Measurements from ENCODE around the gene WNT3A.

The WNT3A gene

DNA sequence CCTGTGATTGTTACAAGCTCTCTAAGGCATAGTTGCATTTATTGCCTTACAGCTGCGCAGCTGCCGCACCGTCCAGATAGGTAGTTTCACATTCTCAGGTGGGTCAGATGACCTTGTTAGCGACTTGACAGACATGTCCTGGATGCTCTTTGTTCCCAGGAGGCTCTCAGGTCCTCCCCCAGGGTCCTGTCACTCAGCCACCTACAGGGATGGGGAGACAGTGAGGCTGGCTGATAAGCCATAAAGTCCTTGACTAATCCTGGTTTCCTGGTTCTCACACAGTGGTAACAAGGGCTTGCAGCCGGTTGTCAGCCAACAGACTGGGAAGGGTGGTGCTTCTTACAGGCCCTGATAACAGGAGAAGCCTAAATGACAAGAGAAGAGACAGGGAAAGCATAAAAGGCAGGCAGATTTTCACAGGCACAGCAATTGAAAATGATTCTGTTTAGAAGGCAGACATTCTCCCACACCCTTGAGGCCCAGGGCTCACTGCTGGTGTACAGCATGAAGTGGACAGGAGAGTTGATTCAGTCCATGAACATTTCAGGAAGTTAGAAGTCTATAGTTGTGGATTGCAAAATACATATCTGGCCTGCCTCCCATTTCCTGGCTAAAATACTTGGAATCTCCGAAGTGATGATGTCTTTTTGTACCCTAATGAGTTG, 78.6 kb downstream of the WNT3A start:
- peak; percentile 72 for DNase-seq

DNA sequence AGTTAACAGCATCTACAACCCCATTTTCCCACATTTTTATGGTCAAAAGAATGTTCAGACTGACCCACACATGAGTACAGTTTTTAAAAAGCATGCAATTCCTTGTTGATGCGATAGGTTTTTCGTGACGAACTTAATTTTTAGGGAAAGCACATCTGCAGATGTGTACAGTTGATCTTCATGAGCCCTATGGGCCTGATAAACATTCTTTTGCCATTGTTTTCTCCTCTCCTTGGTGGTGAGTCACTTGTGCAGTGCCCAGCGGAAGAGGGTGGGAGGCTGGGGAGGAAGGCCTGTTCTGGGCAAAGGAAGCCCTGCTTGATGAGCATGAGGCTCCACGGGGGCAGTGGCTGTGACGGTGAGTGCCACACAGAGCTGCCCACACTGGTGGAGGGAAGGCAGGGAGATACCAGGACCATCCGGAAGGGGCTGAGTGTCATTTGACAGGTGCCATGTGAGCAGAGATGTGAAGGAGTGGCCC, 81.0 kb downstream of the WNT3A start:
- DNase-seq: peak; percentile 38

DNA sequence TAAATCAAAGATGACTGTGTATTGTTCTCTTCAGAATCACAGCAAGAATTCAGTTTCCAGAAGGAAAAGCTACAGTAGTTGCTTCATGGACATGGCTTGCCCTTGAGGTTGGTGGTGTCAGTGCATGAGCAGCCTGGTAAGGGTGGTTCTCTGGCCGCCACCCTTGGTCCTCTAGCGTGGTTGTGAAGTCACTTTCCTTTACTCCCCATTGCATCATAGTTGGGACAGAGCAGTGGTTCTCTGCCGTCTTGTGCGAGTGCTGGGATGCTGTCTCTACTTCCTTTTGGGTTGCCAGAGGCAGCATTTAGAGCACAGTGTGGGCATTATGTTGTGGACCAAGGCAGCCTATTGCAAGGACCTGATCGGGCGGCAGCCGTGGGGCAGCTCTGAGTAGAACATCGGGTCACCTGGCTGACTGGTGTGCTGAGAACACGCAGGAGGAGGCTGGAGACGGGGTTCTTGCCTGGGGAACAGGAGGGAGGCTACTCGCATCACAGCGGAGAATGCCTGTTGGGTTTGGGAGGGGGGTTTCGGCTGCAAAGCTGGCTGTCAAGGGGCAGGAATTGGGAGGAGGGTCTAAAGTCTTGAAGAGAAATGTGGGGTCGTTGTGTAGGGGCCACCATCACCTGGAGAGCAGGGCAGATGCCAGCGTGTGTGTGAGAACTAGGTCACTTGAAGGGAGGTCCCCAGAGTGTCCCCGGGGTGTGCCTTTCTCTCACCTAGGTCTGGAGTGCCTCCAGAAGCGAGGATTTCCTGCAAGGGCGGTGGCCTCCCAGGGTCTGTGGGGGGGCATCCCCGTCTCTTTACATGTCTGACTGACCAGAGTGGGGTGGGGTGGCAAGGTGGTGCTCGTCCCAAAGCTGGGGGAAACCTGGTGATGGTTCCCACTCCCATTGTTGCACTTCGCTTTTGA, 82.0 kb downstream of the WNT3A start:
- no peak for DNase-seq

DNA sequence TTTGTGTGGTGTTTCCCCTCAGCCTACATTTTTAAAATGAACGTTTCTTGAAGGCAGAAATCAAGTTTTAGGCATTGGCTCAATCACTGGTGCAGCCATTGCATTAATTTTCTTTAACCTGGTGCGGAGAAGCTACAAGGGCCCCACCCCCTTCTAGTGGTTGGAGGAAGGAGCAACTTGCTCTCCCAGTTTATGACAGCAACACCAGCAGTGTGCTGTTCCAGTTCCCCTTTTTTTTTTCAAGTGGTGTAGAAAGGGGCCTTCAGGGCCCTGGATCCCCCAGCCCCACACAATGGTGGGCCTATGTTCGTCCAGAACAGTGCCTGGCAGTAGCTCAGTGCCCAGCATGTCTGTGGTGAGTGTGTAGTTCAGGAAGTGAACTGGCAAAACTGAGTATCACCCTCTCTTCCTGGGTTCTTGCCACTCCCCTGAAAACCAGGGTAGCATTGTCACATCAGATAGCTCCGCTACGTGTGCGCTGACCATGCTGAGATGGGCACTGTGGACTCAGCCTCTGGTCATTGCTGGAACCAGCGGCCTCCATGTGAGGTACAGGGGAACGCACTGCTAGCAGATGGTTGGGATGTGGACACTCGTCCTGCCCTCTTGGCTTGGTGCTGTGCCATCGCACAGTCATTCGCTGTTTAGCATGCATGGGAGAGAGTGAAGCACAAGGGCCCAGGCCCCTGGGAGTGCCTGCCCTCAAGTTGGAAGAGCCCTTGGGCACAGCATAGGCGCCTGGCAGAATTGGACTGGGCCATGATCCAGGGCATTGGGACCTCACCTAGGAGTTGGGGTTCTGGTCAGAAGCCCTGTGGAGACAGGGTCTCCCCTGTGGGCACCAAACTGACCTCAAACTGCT, 83.0 kb downstream of the WNT3A start:
- no peak for DNase-seq

DNA sequence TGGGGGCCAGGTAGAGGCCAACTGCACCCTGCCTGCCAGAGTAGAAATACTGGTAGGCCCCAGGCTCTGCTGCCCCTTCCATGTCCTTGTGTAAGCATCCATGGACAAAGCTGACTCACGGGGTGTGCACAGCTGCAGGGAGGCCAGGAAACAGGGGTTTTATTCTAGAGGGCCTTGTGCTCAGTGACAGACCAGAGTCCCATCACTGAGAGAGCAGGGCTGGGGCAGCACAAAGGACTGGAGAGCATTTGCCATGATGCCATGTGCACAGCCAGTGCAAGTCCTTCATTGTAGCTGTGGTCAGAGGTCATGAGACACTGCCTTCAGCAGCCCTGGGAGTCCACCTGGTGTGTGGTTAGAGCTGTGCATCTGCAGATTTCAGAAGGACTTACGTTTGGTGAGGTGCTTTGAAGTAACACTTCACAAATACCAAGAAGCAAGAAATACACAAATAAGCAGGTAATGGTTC, 83.8 kb downstream of the WNT3A start:
- no peak for DNase-seq

DNA sequence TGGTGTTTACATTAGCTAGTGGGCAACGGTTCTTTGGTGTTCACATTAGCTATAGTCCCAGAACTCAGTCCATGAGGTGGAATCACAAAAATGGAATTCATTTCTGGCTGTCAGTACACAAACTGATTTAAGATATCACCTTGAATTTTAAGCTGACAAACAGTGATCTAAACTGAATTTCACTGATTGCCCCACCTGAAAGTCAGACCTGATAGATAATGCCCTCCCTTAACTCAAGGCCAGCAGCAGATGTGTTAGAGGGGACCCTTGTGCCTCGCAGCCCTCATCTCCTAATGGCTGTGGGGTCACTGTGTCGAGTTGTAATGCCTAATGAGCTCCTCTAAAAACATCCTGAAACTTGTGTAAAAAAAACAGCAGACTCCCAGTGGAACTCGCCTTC, 84.3 kb downstream of the WNT3A start:
- no peak for DNase-seq

DNA sequence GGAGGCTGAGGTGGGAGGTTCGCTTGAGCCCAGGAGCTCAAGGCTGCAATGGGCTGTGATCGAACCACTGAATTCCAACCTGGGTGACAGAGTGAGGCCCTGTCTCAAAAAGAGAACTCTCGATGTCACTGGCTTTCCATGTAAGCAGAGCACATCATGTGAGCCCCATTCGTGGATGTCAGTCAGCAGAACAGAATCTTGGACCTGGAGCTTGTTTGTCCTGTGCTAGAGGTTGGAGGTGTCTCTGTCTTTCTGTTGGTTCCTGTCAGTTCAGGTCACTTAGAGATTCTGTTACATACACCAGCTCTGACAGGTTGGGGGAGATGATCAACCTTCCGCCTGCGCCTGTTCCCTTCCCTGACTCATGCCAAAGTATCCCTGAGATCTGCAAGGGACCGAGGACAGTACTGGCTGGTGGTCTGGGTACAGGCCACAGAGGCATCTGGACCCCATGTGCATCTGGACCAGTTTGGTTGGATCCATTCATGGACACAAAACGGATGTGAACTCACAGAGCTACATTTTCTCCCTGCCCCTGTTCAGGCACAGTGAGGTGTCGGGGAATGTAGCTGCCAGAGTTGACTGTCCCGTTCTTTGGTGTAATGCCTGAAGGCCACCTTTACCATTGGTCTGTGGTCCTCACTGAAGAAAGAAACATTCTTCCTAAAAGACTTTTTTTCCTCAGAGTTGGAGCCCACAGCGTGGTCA, 85.7 kb downstream of the WNT3A start:
- DNase-seq: no peak

DNA sequence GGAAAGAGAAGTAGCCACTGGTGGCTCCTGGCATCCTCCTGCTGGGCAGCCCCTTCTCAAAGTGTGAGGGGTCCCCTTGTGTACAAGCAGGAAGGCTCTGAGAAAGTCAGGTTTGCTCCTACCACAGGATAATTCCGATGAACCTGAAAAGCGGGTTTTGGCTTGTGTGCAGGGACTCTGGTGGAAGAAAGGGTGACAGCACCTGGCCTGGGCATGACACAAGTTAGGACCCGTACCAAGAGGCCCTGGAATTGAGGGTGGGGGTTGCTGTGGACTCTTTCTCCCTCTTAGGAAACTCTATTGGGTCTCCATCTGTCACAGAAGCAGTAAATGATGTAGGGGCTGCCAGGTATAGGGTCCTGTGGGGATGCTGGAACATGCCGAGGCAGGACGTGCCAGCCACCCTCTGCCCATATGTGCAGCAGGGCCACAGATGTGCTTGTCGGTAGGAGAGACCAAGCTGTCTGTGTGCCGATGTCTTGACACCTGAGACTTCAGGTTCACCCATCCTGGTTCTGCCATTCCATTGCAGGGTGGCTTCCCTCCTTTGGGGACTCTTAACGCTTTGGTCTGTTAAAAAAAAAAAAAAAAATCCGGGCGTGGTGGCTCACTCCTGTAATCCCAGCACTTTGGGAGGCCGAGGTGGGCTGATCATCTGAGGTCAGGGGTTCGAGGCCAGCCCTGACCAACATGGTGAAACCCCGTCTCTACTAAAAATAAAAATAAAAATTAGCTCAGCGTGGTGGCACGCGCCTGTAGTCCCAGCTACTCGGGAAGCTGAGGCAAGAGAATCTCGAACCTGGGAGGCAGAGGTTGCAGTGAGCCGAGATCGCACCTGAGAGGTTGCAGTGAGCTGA, 86.5 kb downstream of the WNT3A start:
- DNase-seq: no peak

DNA sequence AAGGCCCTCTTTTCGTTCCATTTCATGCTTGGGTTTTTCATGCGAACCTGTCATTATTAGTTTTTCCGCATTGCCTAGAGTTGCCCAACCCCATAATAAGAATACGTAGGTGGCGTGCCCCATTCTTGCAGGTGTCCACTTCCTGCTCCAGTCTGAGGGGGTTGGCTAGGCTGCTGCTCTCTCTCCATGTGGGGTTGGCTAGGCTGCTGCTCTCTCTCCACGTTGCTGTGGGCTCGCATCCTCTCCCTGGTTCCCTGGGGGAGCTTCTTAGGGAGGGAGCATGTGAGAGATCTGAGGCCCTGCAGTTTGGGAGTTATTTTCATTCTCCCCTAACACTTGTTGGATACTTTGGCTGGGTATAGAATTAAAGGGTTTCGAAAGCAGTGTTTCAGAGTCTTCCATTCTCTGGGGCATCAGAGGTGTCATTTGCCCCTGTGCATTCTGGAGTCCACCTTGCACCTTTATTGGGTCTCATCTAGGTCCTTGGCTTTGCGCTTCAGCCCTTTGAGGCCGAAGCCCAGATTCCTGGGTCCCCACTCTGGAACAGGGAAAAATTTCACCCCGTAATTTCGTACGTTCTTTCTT, 87.7 kb downstream of the WNT3A start:
- DNase-seq: no peak

DNA sequence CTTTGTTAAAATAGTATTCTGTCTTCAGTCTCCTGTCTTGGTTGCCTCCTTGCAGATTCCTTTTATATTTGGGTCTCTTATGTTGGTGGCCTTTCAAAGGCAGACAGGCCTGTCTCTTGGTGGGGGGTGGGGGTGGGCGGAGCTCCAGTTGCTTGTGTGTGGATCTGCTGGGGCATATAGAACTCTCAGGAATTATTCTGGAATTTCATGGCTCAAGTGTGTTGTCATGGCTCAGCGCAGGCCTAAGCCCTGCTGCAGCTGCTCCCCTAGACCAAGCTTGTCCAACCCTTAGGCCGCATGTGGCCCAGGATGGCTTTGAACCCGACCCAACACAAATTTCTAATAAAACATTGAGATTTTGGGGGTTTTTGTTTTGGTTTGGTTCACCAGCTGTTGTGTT, 88.4 kb downstream of the WNT3A start:
- no peak for DNase-seq

DNA sequence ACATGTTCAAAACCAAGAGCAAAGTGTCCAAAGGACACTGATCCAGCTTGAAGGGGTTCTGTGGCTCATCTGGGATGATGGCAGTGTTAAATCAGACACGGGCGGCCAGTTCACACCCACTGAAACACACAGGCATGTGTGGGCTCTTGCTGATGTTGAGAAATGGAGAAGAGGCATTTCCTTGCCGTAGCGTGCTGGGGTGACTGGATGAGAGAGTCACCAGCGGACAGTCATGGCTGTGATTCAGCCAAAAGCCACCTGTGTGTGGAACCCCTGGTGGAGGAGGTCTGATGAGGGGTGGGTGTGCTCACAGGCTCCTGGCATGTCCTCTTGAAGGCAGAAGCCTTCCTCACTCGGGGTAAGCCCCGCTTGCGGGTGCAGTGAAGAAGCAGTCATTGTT, 89.1 kb downstream of the WNT3A start:
- no peak for DNase-seq

DNA sequence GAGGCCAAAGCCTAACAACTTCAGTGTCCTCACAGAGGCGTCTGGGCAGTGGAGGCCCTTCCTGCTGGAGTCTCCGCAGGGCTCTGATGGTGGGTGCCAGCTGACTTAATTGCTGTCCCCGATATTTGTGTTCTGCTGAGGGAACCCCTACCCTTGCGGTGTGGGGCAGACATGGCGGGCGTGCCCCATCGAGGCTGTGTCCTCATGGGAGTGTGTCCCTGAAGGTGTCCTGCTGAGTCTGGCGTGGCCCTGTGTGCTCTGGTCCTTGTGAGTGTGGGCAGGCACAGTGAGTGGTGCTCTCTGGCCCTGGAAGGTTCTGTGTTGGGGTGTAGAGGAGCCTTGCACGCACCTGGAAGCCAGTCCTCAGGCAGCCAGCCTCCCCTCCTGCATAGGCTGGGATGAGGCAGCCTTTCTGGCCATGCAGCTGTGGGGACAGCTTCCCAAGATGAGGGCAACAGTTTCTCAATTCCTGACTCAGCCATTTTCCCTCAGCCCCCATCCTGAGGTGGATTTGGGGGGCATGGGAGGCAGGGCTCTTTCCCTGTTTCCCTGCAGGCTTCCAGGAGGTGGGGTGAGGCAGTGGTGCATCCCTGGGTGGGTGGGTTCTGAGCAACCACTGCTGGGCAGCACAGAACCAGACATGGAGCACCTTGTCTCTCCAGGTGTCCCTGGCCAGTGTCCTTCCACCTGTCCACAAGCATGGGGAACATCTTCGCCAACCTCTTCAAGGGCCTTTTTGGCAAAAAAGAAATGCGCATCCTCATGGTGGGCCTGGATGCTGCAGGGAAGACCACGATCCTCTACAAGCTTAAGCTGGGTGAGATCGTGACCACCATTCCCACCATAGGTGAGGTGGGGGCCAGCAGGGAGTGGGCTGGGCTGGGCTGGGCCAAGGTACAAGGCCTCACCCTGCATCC, 89.9 kb downstream of the WNT3A start:
- no peak for DNase-seq

DNA sequence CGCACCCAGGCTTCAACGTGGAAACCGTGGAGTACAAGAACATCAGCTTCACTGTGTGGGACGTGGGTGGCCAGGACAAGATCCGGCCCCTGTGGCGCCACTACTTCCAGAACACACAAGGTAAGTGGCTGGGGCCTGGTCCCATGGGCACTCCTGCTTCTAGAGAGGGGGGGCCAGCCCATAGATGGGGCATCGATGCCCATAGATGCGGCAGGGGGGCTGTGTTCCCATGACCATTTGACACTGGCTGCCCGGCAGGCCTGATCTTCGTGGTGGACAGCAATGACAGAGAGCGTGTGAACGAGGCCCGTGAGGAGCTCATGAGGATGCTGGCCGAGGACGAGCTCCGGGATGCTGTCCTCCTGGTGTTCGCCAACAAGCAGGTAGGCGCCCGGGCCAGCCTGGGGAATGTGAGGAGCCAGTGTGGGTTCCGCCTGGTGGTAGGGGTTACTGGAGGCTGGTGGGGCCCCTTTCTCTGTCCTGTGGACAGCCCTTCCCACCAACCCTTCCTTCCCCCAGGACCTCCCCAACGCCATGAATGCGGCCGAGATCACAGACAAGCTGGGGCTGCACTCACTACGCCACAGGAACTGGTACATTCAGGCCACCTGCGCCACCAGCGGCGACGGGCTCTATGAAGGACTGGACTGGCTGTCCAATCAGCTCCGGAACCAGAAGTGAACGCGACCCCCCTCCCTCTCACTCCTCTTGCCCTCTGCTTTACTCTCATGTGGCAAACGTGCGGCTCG, 90.7 kb downstream of the WNT3A start:
- no peak for DNase-seq

DNA sequence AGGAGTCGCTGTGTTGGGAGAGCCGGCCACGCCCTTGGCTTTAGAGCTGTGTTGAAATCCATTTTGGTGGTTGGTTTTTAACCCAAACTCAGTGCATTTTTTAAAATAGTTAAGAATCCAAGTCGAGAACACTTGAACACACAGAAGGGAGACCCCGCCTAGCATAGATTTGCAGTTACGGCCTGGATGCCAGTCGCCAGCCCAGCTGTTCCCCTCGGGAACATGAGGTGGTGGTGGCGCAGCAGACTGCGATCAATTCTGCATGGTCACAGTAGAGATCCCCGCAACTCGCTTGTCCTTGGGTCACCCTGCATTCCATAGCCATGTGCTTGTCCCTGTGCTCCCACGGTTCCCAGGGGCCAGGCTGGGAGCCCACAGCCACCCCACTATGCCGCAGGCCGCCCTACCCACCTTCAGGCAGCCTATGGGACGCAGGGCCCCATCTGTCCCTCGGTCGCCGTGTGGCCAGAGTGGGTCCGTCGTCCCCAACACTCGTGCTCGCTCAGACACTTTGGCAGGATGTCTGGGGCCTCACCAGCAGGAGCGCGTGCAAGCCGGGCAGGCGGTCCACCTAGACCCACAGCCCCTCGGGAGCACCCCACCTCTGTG, 91.6 kb downstream of the WNT3A start:
- DNase-seq: no peak

DNA sequence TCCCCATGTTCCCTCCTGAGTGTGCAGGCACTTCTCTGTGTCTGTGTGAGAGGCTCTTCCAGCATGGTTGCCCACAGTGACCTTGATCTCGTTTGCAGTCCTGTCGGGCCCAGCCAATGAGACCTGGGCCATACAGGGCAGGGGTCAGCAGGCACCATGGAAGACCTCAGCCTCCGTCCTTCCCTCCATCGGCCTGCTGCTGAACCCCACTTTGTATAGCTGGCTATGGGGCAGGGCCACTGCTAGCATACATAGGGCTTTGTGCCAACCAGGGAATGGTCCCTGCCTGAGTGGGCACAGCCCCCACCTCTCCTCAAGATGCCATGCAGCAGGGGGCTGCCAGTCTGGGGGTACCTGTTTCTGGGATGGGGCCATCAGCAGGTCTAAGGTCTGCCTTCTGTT, 92.5 kb downstream of the WNT3A start:
- no peak for DNase-seq

DNA sequence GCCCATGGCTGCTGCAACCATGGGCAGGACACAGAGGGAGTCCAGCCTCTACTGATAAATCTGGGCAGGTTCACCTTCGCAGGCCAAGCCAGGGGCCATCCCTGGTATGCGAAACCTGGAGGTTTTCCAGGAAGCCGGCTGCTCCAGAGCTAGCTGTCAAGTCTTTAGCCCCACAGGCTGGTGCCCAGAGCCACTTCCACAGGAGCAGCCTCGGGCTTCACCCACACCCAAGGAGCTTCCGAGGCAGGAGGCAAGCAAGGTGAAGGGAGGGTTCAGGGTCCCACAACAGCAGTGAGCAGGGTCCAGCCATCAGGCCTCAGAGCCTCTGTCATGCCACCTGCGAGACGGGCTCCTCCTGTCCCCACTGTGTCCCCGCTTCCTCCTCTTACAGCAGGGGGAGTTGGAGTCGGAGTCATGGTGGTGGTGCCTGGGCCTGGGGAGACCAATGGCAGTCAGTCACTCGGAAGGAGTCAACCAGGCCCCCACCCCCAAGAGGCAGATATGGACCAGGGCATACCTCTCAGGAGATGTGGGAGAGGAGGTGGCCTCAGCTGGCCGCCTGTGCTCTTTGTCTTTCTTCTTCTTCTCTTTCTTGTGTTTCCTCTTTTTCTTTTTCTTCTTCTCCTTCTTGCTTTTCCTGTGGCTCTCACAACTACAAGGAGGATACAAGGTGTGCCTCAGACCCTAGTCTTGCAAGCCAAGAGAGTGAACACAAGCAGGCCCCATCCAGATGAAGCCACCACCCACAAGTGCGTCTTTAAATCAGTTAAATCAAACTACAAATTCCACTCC, 94.2 kb downstream of the WNT3A start:
- DNase-seq: no peak

DNA sequence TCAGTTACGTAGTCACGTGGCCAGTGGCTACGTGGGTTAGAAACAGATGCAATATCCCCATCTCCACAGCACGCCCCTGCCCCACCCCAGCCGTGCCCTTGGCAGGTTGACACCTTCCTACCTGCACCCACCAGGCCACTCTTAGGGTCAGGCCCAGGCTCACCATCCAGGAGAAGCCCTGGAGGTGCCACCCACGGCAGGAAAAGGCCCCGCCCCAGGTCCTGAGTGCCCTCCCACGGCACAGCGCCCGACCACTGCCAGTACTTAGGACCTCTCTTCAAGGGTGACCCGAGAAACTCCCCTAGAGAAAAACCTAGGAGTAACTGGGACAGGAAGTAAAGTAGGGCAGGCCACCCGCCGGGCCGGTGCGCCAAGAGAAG, 94.8 kb downstream of the WNT3A start:
- no peak for DNase-seq
